HG02973 (cell line): ENCODE measurements around the gene WNT7B.
"Not testable (repeated sequence)": the region's sequence is repeated elsewhere in the genome, so short reads cannot be mapped to it uniquely, and the experiment has no call there.

Experiments used
- ATAC-seq: cut with Tn5 transposase; IDR thresholded peaks from one replicate; pipeline ENCODE4 v1.9.1; 2021; ENCODE audit warnings: moderate library complexity; ENCODE audit not compliant: unreplicated experiment

WNT7B gene

DNA sequence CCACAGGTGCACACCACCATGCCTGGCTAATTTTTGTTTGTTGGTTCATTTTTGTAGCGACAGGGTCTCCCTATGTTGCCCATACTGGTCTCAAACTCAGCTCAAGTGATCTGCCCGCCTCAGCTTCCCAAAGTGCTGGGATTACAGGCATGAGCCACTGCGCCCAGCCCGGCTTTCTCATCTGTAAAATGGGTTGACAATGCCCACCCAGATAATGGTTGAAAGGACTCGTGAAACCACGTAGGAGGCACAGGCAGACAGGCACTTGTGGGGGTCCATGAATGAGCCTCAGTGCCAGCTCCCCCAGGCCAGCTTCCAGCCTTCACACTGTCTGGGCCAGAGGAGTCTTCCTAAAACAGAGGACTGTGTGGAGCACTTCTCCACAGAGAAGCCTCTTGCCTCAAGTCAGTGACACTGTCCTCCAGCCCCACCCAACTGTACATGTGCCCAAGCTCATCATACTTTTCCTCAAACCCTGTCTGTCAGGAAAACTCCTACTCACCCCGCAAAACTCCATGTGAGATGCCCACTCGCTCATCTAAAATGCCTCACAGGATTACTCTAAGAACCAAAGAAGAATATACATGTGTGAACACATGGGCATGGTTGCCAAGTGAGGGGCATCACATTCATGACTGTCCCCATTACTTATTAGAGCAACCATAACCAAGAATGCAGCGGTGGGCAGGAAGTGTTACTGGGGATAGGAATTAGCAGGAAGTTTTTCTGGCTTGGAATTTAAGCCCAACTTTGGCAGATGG lies 32.1 kb upstream of the WNT7B start:
- ATAC-seq: no peak

DNA sequence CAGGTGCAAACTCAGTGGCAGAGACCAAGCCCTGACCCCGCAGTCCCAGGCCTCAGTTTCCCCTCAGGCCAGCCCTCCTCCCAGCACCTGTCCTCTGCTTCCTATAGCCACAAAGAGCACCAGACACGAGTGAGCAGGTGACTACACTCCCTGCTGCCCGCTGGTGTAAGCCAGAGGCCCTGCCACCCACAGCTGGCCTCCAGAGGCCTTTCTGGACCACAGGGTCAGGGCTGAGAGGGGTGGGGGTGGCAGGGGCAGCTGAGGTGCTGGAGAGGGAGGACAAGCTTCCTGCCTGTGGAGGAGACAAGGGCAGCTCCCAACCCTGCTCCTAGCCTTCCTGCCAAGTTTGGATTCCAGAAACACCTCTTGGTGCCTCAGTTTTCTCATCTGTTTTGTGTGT lies 31.3 kb upstream of the WNT7B start:
- no peak for ATAC-seq

- no peak for ATAC-seq
Observed at GRCh38 chr22:46007848-46008261, 30.9 kb upstream of the WNT7B start.

GRCh38 chr22:46007003-46007847 lies 30.3 kb upstream of the WNT7B start:
- ATAC-seq: no peak

GRCh38 chr22:46006379-46007002 lies 29.5 kb upstream of the WNT7B start:
- ATAC-seq: no peak

DNA sequence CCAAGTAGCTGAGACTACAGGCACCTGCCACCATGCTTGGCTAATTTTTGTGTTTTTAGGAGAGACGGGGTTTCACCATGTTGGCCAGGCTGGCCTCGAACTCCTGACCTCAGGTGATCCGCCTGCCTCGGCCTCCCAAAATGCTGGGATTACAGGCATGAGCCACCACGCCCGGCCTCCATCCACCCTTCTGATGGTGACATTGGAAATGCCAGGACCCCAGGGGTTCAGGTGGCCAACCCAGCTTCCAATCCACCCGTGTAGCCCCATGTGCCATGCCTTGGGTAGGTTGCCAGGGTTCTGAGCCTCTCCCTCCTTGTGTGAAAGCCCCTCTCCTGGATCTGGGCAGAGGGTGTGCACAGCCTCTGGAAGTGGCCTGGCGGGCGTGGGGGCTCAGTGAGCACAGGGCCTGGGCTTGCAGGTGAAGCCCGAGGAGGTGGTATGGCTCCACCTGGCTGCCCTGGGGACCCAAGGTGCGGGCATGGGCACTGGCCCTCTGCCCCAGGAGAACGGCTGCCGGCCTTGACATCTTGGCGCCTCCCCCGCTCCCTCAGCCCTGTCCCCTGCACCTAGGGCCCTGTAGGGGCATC lies 28.2 kb upstream of the WNT7B start:
- not testable (repeated sequence) for ATAC-seq

GRCh38 chr22:46004105-46004866 lies 27.3 kb upstream of the WNT7B start:
- no peak for ATAC-seq

- no peak for ATAC-seq
Observed at GRCh38 chr22:46003271-46004091, 26.5 kb upstream of the WNT7B start.

- no peak for ATAC-seq
Observed at GRCh38 chr22:46002757-46003270, 25.9 kb upstream of the WNT7B start.

DNA sequence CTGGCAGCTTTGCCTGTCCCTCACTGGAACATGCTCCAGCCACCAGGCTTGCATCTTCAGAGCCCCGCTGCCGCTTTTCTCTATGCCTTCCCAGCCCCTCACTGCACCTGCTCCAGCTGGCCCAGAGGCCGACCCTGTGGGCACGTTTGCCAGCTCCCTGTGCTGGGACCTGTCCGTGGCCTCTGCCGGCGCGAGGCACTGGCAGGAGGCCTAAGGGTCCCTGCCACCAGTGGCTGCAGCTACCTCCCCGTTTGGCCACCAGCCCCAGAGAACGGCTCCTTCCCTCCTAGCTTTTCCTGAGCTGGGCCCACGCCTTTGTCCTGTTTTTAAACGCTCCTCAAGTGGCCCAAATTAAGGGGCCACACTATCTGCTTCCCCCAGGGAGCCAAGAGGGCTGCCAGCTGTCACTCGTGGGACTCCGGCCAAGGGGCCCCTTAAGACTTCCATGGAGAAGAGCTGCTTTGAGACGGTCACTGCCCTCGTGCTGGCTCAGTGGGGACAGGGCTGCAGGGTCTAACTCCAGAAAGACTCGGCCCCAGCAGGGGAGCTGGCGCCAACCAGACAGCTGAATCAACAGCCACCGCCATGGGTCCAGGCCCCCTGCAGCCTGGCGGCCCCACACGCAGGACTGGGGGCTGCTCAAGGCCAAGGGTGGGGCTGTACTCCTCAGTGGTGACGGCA lies 24.6 kb upstream of the WNT7B start:
- no peak for ATAC-seq

DNA sequence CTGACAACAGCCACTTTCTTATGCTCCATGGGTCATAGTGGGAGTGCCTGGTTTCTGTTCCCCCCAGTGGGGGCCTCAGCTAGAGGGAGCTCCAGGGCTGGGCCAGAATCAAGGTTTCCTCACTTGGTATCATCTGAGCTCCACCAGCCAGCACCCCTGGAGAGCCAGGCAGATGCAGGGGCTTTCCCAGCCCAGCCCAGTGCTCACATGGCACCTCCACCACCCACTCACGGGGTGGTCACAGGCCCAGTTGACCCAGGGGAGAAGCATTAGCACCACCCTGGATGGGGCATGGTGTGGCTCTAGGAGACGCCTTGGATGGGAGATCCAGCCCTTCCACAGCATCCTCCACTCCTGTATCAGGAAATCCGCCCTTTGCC lies 24.1 kb upstream of the WNT7B start:
- ATAC-seq: no peak

GRCh38 chr22:46000081-46001027 lies 23.4 kb upstream of the WNT7B start:
- ATAC-seq: no peak

DNA sequence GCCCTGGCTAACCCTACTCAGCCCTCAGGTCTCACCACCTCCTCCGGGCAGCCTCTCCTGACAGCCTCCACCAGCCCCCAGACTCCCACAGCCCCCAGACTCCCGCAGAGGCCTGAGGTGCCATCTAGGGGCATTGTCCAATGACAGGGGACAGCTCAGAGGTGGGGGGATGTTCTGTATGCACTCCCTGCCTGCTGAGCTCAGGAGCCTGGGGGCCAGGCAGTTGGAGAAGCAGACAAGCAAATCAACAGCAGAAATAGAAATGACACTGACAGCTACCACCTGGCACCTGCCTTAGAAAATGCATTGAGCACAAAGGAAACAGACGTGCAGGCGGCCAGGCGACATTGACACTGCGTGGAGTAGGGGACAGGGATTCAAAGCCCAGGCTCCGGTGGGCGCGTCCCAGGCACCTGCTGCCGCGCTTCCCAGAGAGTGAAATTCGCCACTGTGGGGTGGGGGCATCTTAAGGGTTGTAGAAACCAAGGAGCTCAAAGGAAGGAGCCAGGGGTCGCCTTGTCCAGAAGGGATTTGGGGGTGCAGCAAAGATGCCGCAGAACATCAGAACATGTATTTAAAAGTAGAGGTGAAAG lies 22.5 kb upstream of the WNT7B start:
- no peak for ATAC-seq

- ATAC-seq: no peak
Observed at GRCh38 chr22:45998638-45999378, 21.8 kb upstream of the WNT7B start.

GRCh38 chr22:45997777-45998637 lies 21.0 kb upstream of the WNT7B start:
- no peak for ATAC-seq
